Right ventricle myocardium superior (tissue), 1 donor: ENCODE results near the gene PKN1. TPM values are rescaled to one million over a fixed set of nuclear protein-coding genes. Genes with fewer than 3 reads are reported as not detected.

ENCODE experiments used
- ATAC-seq: fragments of 200-7000 bp; cut with Tn5 transposase; one replicate; pipeline ENCODE4 v1.9.1; 2020; ENCODE audit warnings: mild to moderate bottlenecking; ENCODE audit not compliant: poor library complexity
- DNase-seq: peaks from one replicate; pipeline ENCODE4 v3.0.0-alpha.2; 2020
- intact Hi-C: fragments of 100-400 bp; cut with DNase I; formaldehyde crosslinking; loops from one replicate; pipeline ENCODE4 v1.11.2; 2022
- total RNA-seq: library from RNA; stranded (reverse); fragmentation: NEBNext Ultra II Directional; extraction: Animal tissue kit (Norgen Biotek cat#: 25700); gene quantifications from one replicate; pipeline ENCODE4 v1.2.1, GENCODE V29; 2021
- donor health status: DM: no; HTN: yes; CAD: no; lungs with severe emphysema.

Gene PKN1
- total RNA-seq, 1 donor from 2014 or later = 129 TPM

DNA sequence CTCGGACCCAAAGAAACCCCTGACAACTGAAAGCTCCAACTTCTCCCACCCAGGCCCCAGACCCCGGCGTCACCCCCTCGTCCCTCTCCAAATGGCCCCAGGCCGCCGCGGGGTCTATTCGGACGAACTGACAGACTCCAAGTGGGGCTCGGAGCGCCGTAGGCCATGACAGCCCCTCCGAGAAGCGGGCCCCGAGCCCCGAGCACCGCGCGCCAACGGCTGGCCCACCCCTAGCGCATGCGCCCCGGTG, 14.3 kb upstream of the PKN1 start:
- no peak for ATAC-seq
- intact Hi-C loops = no loop called here
- no peak for DNase-seq

DNA sequence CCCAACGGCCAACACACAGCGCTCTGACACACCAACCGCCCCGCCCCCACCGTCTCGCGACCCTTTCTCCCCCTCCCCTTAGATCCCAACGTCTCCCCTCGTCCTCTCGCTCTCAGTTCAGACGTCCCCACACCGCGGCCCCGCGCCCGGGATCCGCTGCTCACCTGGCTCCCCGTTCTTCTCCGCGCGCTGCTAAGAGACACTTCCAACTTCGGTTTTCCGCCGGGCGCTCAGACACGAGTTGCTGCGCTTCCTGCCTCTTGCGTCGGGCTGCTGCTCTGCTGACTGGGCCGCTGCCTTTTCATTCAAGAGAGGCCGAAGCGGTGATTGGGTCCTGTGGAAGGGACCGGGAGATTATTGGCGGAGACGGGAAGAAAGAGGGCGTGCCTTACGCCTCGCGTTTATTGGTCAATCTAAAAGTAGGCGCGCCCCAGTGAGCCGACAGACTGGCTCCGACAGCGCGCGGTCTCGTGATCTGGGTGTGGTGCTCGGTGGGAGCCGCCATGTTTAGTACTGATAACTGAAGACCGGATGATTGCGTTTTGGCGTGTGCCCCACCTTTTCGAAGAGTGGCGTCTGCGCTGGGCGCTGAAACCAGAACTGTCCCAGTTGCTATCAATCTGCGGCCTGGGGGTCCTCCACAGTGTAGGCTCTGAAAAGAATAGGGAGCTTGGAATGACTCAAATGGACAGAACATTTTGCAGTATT, 13.8 kb upstream of the PKN1 start, which contains the start of gene DDX39A:
TSS of gene DDX39A (minus strand) at position 236 of the 708 bp plus-strand sequence. CDS start 6,121 bp downstream, outside the sequence.
- intact Hi-C loops = no loop called here
- ATAC-seq (peak; percentile 98), DNase-seq (peak; percentile 99)

DNA sequence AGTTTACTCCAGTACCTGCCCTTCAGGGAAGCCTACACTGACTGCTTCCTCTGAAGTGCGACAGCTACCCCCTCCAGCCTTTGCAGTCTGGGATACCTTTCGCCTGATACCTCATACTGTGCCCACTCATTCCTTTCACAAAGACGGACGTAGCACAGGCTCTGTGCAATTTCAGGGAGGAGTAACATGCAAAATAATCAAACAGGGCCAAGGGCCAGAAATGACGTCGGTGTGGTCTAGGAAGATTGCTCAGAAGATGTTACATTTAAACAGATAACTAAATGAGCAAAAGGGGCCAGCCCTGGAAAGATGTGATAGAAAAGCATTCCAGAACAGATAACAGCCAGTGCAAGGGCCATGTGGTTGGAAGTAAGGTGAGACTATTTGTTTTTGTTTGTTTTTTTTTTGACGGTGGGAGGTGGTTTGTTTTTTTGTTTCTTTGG, 7.4 kb upstream of the PKN1 start:
- intact Hi-C loops = no loop called here
- ATAC-seq (no peak), DNase-seq (no peak)

DNA sequence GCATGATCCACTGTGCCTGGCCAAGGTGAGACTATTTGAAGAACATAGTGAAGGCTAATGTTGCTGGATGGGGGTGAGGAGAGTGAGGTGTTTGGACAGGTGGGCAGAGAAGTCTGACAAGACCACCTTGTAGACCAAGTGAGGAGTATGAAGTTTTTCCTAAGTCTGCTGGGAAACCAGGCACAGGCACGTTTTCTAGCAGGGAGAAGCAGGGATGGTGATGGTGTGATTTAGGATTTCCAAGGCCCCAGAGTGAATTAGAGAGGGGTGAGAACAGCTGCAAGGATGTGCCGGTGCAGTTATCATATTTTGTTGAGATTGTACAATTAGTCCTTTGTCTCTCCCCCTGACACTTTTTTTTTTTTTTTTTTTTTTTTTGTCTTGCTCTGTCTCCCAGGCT, 5.6 kb upstream of the PKN1 start:
- ATAC-seq (no peak), DNase-seq (no peak)
- intact Hi-C loops = no loop called here

DNA sequence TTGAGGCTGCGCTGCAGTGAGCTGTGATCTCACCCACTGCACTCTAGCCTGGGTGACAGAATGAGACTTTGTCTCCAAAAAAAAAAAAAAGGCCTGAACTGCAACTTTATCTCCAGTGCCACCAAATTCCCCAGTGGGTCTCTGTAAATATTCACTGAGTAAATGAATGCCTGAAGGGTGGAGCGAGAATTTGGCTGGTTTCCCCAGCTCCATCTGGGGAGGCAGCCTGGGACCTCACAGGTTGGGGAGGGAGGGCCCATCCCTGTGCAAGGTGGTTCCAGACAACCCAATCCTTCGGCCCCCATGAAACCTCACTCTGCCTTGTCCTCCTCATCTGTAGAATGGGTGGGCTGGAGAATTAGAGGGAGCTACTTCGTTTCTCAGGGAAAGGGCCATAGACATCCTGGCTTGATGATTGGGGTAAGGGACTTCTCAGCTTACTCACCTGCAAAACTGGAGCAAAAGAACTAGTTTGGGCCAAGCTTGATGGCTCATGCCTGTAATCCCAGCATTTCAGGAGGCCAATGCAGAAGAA, 4.2 kb upstream of the PKN1 start:
- DNase-seq = no peak
- intact Hi-C loops = no loop called here
- no peak for ATAC-seq

DNA sequence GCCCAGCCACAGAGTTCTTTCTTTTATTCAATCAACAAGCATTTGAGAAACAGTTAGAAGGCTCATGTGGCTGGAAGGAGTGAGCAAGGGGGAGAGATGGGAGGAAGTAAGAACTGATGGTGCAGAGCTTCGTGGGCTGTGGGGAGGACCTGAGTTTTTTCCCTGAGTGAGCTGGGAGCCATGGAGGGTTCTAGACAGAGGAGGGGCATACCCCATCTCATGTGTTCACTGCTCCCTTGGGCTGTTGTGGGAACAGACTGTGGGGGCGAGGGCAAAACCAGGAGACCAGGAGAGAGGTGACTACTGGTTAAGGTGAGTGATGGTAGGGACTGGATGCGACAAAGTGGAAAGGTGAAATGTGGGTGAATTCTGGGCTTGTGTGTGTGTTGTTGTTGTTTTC, 2.4 kb upstream of the PKN1 start:
- DNase-seq (no peak), ATAC-seq (no peak)
- intact Hi-C loops = no loop called here

DNA sequence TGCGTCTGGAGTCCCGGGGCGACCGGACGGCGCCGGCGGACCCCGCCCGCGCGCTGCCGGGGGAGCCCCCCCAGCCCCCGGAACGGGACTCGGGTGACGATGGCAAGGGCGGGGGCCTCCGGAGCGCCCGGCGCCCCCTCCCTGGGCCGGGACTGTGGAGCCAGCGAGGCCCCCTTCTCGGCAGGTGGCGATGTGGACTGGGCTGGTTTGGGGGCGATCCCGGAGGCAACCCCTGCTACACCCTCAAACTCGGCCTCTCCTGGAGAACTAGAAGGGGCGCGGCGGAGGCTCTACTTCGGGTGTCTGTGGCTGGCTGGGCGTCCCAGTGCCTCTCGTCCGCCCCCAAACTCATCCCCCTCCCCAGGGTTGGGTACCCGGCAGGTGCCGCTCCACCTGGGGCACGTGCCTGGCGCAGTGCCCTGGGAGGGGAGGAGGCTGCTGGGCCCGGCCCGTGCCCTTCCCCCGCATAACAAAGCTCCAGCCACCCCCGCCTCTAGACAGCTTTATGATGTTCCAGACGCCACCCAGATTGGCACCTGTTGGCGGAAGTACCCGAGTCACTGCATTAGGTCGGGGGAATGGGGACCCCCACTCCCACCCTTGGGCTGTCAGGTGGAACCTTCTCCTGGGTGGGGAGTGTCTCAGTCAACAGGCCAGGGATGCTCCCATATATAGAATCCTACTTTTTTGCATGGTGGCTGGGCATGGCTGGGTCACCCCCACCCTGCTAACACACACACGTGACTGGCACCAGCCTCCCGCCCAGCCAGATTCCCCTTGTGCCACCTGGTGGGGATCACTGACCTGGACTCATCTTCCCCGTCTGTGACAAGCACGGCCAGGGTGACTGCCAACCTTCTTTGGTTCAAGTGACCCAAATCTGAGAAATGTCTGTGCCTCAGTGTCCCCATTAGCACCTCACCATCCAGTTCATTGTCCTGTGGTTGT, 722 bp downstream of the PKN1 start:
- ATAC-seq (peak; percentile 21), DNase-seq (no peak)
- intact Hi-C loops = no loop called here

DNA sequence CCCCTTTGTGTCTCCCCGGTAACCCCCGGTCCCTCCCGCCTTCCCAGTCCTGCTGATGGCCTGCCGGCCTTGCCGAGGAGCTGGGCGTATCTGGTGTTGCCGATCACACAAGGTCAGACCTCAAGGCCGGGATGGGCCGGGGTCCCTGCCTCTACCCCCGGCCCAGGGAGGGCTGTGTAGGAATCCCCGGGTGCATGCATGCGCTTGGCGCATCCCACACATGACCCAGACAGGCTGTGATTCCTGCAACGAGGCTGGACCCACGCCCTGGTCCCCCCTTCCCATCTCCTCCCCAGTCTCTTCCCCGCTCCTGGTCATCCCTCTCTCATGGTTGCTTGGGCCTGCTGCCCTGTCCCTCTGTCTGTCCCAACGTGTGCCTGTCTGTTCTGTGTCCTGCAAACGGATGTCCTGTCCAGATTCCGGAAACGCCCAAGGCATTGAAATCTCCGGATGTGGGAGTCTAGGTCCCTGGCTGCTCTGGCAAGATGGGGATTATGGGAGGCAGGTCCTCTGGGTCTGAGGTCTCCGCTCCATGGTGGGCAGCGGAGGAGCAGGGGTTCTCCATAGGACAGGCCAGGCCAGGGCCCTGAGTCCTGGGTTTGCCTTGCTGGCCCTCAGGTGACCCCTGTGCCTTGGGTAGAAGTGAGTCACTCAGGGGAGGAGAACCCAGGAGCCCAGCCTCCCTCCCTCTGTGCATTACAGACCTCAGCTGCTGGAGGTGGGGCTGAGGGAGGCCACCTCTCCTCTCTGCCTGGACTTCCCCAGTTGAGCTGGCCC, 1.6 kb downstream of the PKN1 start:
- intact Hi-C loops = no loop called here
- ATAC-seq (peak; percentile 42), DNase-seq (peak; percentile 75)

DNA sequence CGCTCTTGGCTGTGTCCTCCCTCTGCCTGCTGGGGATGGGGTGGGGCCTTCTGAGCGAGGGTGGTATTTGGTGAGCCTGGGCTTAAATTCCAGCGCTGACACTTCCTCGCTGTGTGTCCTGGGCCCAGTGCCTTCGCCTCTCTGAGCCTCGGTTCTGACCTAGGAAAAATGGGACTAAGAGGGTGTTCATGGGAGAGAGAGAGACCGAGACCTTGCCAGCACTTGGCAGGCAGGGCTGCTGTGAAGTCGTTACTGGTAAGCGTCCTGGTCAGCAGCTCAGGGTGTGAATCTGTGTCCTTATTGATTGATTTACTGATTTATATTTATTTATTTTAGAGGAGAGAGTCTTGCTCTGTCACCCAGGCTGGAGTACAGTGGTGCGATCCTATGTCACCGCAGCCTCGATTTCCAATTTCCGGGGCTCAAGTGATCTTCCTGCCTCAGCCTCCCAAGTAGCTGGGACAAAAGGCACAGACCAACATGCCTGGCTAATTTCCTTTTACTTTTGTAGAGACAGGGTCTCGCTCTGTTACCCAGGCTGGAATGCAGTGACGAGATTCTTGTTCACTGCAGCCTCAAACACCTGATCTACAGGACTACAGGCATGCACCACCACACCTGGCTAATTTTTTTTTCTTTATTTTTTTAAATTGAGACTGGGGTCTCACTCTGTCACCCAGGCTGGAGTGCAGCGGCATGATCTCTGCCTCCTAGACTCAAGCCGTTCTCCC, 2.4 kb downstream of the PKN1 start:
- ATAC-seq (no peak), DNase-seq (no peak)
- intact Hi-C loops = no loop called here

DNA sequence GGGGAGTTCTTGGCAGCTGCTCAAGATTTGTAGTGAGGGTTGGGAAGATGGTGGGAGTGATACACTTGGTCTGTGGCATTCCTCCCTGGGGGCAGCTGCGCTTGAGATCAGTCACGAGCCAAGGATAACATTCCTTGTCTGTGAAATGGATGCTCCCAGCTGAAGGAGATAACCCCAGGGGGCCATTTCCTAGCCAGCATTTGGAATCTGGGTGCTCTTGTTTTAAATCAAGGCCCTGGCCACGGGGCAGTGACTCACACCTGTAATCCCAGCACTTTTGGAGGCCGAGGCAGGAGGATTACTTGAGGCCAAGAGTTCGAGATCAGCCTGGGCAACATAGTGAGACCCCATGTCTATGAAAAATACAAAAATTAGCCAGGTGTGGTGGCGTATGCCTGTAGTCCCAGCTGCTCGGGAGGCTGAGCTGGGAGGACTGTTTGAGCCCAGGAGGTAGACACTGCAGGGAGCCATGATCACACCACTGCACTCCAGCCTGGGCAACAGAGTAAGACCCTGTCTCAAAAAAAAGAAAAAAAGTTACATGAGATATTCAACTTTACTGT, 4.6 kb downstream of the PKN1 start:
- intact Hi-C loops = no loop called here
- no peak for DNase-seq
- ATAC-seq = no peak

DNA sequence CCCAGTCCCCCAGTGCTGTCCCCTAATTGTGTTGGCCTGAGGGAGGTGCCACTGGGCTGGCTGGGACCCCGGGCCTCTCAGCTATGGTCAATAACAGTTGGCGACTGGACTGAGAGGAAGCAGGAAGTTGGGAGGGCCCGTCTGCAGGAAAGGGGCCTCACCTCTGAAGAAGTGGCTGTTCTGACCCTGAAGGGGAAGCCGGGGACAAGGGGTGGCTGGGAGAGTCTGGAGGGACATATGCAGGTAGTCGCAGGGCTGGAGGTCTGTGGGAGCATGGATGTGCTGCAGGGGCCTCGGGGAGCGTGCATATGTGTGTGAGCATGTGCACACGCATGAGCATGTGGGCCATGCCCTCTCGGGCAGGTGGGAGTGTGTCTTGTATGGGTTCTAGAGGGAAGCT, 5.9 kb downstream of the PKN1 start:
- no peak for DNase-seq
- no peak for ATAC-seq
- intact Hi-C loops = no loop called here

DNA sequence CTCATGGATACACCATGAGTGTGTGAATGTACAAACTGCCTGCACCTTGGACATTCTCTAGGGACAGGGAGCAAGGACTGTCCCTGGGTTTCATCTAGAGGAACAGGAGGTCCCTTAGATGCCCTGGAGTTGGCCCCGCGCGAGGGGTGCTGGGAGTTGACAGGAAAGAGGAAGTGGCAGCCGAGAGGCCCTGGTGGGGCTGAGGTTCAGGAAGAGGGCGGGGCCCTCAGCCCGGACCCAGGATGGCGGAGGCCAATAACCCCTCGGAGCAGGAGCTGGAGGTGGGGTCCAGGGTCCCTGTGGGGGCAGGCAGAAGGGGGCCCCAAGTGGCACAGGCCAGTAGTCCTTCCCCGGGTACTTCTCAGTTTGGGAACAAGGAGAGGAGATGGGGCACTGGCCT, 6.9 kb downstream of the PKN1 start:
- intact Hi-C loops = no loop called here
- ATAC-seq = peak; percentile 67
- peak; percentile 92 for DNase-seq

DNA sequence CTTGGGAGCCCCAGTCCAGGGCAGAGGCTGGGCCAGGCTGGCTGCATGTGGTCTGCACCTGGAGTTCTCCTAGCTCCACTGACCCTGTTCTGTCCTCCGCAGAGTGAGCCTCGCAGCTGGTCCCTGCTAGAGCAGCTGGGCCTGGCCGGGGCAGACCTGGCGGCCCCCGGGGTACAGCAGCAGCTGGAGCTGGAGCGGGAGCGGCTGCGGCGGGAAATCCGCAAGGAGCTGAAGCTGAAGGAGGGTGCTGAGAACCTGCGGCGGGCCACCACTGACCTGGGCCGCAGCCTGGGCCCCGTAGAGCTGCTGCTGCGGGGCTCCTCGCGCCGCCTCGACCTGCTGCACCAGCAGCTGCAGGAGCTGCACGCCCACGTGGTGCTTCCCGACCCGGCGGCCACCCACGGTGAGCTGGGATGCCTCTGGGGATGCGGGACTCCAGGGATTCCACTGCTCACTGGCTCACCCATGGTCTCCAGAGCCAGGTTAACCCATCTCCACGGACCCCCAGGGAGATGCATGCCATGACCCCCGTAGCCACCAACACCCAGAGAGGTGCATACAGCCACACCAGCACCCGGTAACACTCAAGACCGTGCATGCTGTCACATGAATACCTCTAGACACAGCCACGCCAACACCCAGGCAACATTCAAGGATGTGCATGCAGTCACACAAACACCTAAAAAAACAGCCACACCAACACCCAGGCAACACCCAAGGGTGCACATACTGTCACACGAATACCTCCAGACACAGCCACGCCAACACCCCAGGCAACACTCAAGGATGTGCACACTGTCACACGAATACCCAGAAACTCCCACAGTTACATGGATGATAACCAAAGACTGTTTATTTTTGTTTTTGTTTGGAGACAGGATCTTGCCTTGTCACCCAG, 8.2 kb downstream of the PKN1 start:
- intact Hi-C loops = no loop called here
- DNase-seq = no peak
- ATAC-seq = no peak

DNA sequence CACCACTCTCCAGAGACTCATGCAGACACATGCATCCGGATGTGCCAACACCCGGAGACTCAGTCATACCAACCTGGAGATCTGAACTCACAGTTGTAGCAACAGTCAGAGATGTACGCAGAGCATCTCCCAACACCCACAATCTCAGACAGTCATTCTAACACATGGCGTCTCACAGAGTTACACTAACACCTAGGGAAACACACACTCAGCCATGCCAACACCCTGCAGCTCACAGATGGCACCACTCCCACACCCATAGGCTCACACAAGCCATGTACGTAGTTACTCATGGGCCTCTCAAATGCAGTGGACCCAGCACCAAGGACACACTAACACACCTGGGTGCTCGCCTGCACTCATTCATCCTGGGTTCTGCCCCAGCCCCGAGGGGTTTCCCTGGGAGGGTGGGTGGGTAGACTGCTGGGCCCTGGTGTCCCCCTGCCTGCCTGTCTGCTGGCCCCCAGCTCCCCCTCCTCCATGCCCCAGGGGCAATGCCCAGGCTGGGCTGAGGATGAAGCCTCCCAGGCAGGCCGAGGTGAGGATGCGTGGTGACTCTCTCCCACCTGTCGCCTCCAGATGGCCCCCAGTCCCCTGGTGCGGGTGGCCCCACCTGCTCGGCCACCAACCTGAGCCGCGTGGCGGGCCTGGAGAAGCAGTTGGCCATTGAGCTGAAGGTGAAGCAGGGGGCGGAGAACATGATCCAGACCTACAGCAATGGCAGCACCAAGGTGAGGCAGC, 10.0 kb downstream of the PKN1 start:
- ATAC-seq = no peak
- intact Hi-C loops = no loop called here

DNA sequence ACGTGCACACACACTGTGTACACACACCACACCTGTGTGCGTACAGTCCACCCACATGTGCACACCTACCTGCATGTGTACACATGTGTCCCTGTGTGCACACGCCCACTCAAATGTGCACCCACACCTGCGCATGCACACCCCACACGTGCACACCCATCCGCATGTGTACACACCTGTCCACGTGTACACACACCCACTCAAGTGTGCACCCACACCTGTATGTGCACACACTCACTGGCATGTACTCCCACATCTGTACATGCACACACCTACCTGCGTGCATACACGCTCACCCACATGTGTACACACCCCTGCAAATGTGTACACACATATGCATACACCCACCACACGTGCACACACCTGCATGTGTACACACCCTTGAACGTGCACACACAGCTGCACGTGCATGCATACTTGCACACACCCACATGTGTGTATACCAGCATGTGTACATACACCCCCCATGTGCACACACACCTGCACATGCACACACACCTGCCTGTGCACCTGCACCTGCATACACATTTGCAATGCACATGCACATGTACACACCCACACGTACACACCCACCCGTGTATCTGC, 10.6 kb downstream of the PKN1 start:
- ATAC-seq (no peak), DNase-seq (no peak)
- intact Hi-C loops = no loop called here

More for the DNA sequence above, 10.0 kb downstream of the PKN1 start:
- no peak for DNase-seq

DNA sequence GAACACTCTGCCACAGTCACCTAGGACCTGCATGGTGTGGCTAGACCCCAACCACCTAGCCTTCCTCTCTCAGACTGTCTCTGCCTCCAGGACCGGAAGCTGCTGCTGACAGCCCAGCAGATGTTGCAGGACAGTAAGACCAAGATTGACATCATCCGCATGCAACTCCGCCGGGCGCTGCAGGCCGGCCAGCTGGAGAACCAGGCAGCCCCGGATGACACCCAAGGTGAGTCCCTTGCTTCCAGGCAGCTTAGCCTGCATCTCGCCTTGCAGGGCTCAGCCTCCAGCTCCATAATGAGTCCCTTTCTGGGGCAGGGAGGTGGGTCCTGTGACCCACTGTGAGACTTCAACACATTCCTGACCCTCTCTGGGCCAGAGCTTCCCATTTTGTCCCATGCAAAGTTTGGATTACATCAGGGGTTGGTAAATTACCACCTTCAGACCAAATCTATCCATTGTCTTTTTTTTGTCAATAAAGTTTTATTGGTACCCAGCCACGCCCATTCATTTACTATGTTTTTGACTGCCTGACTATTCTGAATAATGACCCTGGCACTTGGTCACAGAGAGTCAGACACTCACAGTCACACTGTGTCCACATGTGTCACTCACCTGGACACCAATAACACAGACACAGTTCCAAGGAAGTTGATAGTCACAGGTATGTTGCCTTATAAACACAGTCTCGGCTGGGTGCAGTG, 13.4 kb downstream of the PKN1 start:
- ATAC-seq = no peak
- DNase-seq = no peak
- intact Hi-C loops = no loop called here
